Ishikawa (cell line): ENCODE measurements around the gene PMEL.

Source experiments
- CEBPB ChIP-seq: IDR thresholded peaks from 2 replicates; pipeline ENCODE4 v1.6.1; 2012
- CREB1 ChIP-seq: IDR thresholded peaks from 2 replicates; pipeline ENCODE4 v1.6.1; 2012; ENCODE audit warnings: low read depth
- EGR1 ChIP-seq: IDR thresholded peaks from 2 replicates; pipeline ENCODE4 v1.6.1; 2012
- EP300 ChIP-seq: IDR thresholded peaks from 2 replicates; pipeline ENCODE4 v1.6.1; 2012; ENCODE audit warnings: borderline replicate concordance
- FOXM1 ChIP-seq: IDR thresholded peaks from 2 replicates; pipeline ENCODE4 v1.6.1; 2012; ENCODE audit warnings: low read depth, borderline replicate concordance
- NFIC ChIP-seq: IDR thresholded peaks from 2 replicates; pipeline ENCODE4 v1.6.1; 2012
- RAD21 ChIP-seq: IDR thresholded peaks from 2 replicates; pipeline ENCODE4 v1.6.1; 2012; ENCODE audit warnings: low read depth
- REST ChIP-seq: IDR thresholded peaks from 2 replicates; pipeline ENCODE4 v1.6.1; 2012; ENCODE audit warnings: low read depth, mild to moderate bottlenecking
- TAF1 ChIP-seq: IDR thresholded peaks from 2 replicates; pipeline ENCODE4 v1.6.1; 2012; ENCODE audit warnings: low read depth, mild to moderate bottlenecking
- TCF12 ChIP-seq: IDR thresholded peaks from 2 replicates; pipeline ENCODE4 v1.6.1; 2012; ENCODE audit warnings: low read depth
- TEAD4 ChIP-seq: IDR thresholded peaks from 2 replicates; pipeline ENCODE4 v1.6.1; 2012
- USF1 ChIP-seq: IDR thresholded peaks from 2 replicates; pipeline ENCODE4 v1.6.1; 2012
- YY1 ChIP-seq: IDR thresholded peaks from 2 replicates; pipeline ENCODE4 v1.6.1; 2012; ENCODE audit warnings: low read depth
- ZBTB7A ChIP-seq: IDR thresholded peaks from 2 replicates; pipeline ENCODE4 v1.6.1; 2012; ENCODE audit warnings: low read depth
- TF ChIP-seq, protein P1 (sequence below): IDR thresholded peaks from 2 replicates; pipeline ENCODE4 v1.6.1; 2012

PMEL gene

DNA sequence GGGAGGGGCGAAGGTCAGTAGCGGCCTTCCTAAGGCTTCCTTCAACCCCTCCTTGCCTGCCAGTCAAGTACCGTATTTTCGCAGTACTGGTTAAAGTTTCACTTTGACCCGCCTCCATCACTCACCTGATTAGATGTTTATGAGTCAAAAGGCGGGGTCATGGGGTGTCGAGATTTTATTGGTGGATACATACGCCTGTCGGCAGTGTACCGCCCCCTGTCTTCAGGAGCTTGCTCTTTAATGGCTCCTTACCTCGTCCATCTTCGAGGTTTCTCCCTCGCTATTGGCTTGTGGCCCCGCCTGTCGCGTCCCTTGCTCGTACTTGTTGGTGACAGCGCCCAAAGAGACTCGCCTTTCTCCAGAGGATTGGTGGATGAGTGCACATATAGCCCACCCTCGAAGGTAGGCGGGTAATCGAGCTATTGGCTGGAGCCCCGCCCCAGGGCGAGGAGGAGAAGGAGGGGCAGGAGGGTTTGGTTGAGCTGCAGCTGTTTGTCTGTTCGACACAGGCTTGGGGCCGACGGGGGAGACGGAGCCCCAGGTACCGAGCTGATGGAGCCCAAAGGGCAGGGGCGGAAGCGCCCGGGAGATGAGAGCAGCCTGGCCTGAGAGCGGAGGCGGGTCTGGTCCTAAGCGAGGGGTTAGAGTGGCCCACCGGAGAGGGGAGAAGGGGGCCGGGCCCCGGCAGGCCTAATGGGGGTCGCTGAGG, 7.9 kb upstream of the PMEL start, which contains the start of gene RAB5B:
RAB5B (plus strand) TSS at position 480 of the 709 bp plus-strand sequence. CDS start 12,883 bp downstream, outside the sequence.
- TF ChIP-seq TEAD4 (no peak), EP300 (0 out of 2 replicates have a peak, but pooled peaks have one; percentile 55), CEBPB (no peak), EGR1 (no peak), TAF1 (peak; percentile 94), CREB1 (peak; percentile 83), RAD21 (no peak), REST (no peak), ZBTB7A (peak; percentile 97; the same call in 1 of the 2 replicates), NFIC (no peak; the same call in 1 of the 2 replicates), USF1 (peak; percentile 73), FOXM1 (peak; percentile 8; the same call in 1 of the 2 replicates), YY1 (peak; percentile 55), TCF12 (peak; percentile 50; the same call in 1 of the 2 replicates)
- TF ChIP-seq, protein P1, sequence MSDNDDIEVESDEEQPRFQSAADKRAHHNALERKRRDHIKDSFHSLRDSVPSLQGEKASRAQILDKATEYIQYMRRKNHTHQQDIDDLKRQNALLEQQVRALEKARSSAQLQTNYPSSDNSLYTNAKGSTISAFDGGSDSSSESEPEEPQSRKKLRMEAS, result peak; percentile 70

- TF ChIP-seq EGR1, result no peak
- TF ChIP-seq TEAD4, result 0 out of 2 replicates have a peak, but pooled peaks have one; percentile 34
These were observed 7.2 kb upstream of the PMEL start for GRCh38 chr12:55972911-55973598.

DNA sequence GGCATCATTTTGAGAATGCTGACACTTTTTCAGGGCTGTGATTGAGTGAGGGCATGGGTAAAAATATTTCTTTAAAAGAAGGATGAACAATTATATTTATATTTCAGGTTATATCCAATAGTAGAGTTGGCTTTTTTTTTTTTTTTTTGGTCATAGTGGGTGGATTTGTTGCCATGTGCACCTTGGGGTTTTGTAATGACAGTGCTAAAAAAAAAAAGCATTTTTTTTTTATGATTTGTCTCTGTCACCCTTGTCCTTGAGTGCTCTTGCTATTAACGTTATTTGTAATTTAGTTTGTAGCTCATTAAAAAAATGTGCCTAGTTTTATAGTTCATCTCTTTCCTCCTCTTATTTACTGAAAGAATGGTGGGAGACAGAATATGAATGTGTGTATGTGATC, 6.6 kb upstream of the PMEL start:
- TF ChIP-seq NFIC (no peak), ZBTB7A (no peak), CREB1 (no peak), USF1 (no peak), FOXM1 (no peak), TEAD4 (no peak), TCF12 (no peak), RAD21 (no peak), YY1 (no peak), CEBPB (no peak), TAF1 (no peak), EP300 (no peak), REST (no peak), EGR1 (no peak; the same call in 1 of the 2 replicates)
- TF ChIP-seq, protein P1, result no peak

- TF ChIP-seq RAD21, result no peak
- TF ChIP-seq TCF12, result no peak
- TF ChIP-seq TEAD4, result peak; percentile 57; the same call in 1 of the 2 replicates
- TF ChIP-seq FOXM1, result peak; percentile 87
- TF ChIP-seq NFIC, result no peak
- TF ChIP-seq USF1, result no peak
- TF ChIP-seq EP300, result no peak
- TF ChIP-seq, protein P1, result no peak
- TF ChIP-seq TAF1, result no peak
- no peak for TF ChIP-seq CREB1
- no peak for TF ChIP-seq EGR1
- TF ChIP-seq ZBTB7A, result no peak
- TF ChIP-seq REST, result no peak
- TF ChIP-seq CEBPB, result peak; percentile 97
- no peak for TF ChIP-seq YY1
These were observed 6.2 kb upstream of the PMEL start for GRCh38 chr12:55972042-55972441.
